Ishikawa (cell line): Measurements from ENCODE around the gene TGM1.

ENCODE experiments used
- CEBPB ChIP-seq: IDR thresholded peaks from 2 replicates; pipeline ENCODE4 v1.6.1; 2012
- CREB1 ChIP-seq: IDR thresholded peaks from 2 replicates; pipeline ENCODE4 v1.6.1; 2012; ENCODE audit warnings: low read depth
- EGR1 ChIP-seq: IDR thresholded peaks from 2 replicates; pipeline ENCODE4 v1.6.1; 2012
- EP300 ChIP-seq: IDR thresholded peaks from 2 replicates; pipeline ENCODE4 v1.6.1; 2012; ENCODE audit warnings: borderline replicate concordance
- FOXM1 ChIP-seq: IDR thresholded peaks from 2 replicates; pipeline ENCODE4 v1.6.1; 2012; ENCODE audit warnings: low read depth, borderline replicate concordance
- NFIC ChIP-seq: IDR thresholded peaks from 2 replicates; pipeline ENCODE4 v1.6.1; 2012
- RAD21 ChIP-seq: IDR thresholded peaks from 2 replicates; pipeline ENCODE4 v1.6.1; 2012; ENCODE audit warnings: low read depth
- REST ChIP-seq: IDR thresholded peaks from 2 replicates; pipeline ENCODE4 v1.6.1; 2012; ENCODE audit warnings: low read depth, mild to moderate bottlenecking
- TAF1 ChIP-seq: IDR thresholded peaks from 2 replicates; pipeline ENCODE4 v1.6.1; 2012; ENCODE audit warnings: low read depth, mild to moderate bottlenecking
- TCF12 ChIP-seq: IDR thresholded peaks from 2 replicates; pipeline ENCODE4 v1.6.1; 2012; ENCODE audit warnings: low read depth
- TEAD4 ChIP-seq: IDR thresholded peaks from 2 replicates; pipeline ENCODE4 v1.6.1; 2012
- USF1 ChIP-seq: IDR thresholded peaks from 2 replicates; pipeline ENCODE4 v1.6.1; 2012
- YY1 ChIP-seq: IDR thresholded peaks from 2 replicates; pipeline ENCODE4 v1.6.1; 2012; ENCODE audit warnings: low read depth
- ZBTB7A ChIP-seq: IDR thresholded peaks from 2 replicates; pipeline ENCODE4 v1.6.1; 2012; ENCODE audit warnings: low read depth
- TF ChIP-seq, protein P1 (sequence below): IDR thresholded peaks from 2 replicates; pipeline ENCODE4 v1.6.1; 2012

Gene TGM1

DNA sequence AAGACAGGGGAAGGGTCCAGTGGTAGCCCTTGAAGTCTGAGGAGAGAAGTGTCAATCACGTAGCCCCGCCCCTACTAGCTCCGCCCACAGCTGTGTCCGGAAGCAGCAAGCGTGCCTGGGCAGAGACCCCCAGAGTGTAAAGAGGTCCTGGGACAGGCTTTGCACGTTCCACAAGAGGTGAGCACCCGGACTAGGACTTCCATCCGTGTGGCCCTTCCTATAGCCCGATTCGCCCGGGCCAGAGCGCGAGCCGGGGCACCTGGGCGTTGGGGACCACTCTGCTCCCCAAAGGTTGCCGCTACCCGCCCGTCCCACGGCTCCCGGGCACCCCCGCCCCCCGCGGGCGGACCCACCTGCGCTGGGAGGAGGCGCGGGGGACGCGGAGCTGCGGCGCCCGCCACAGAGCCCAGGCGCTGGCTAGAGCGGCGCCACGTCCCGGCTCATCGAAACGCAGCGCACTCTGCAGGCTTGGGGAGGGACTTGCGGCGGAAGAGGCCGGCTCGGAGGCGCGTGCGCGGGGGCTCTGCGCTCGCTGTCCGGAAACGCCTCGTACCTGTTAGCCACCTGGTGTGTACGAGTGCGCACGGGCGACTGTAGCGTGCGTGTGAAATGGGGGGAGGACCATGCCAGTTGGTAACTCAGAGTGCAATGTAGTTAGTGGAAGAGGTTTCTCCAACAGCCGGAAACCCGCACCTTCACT lies 8.3 kb upstream of the TGM1 start, which contains the start of gene RABGGTA:
Gene RABGGTA (minus strand): TSS at position 464 of the 700 bp plus-strand sequence. CDS start 482 bp downstream, outside the sequence.
- no peak for TF ChIP-seq REST
- no peak for TF ChIP-seq FOXM1
- no peak for TF ChIP-seq CREB1
- no peak; the same call in 1 of the 2 replicates for TF ChIP-seq NFIC
- no peak for TF ChIP-seq TEAD4
- TF ChIP-seq ZBTB7A = peak; percentile 56; the same call in 1 of the 2 replicates
- TF ChIP-seq CEBPB = no peak
- TF ChIP-seq, protein P1, sequence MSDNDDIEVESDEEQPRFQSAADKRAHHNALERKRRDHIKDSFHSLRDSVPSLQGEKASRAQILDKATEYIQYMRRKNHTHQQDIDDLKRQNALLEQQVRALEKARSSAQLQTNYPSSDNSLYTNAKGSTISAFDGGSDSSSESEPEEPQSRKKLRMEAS = peak; percentile 98
- no peak for TF ChIP-seq EP300
- TF ChIP-seq EGR1 = peak; percentile 38; the same call in 1 of the 2 replicates
- TF ChIP-seq RAD21 = peak; percentile 19; the same call in 1 of the 2 replicates
- TF ChIP-seq USF1 = peak; percentile 48; the same call in 1 of the 2 replicates
- TF ChIP-seq YY1 = peak; percentile 44; the same call in 1 of the 2 replicates
- TF ChIP-seq TAF1 = peak; percentile 71
- peak; percentile 73; the same call in 1 of the 2 replicates for TF ChIP-seq TCF12

DNA sequence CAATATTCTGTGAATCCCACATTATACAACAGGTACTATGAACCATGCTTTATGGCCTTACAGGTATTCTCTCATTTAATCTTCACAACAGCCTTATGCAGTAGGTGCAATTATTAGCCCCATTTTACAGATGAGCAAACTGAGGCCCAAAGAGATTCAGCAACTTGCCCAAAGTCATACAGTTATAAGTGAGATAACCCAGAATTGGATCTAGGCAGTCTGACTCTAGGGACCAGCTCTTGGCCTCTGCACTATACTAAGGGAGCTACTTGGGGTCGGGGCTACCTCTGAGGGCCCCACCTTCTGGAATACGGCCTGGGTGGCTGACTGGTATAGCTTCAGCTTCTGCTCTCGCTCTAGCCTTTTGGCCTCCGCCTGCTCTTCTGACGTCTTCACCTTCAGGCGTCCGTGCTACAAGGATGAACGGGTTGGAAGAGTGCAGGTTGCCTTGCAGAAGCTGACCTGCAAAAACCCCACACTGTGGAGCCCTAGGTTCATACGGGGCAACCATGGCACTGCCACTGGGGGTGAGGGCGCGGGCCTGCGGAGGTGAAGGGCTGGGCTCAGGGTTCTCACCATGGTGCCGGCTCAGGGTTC lies 7.7 kb upstream of the TGM1 start:
- TF ChIP-seq RAD21 (no peak), TCF12 (no peak), ZBTB7A (no peak), REST (no peak), CEBPB (no peak), YY1 (no peak), CREB1 (no peak), TAF1 (no peak), EGR1 (no peak), FOXM1 (no peak), NFIC (no peak), EP300 (no peak), USF1 (no peak)
- TF ChIP-seq, protein P1 = no peak

DNA sequence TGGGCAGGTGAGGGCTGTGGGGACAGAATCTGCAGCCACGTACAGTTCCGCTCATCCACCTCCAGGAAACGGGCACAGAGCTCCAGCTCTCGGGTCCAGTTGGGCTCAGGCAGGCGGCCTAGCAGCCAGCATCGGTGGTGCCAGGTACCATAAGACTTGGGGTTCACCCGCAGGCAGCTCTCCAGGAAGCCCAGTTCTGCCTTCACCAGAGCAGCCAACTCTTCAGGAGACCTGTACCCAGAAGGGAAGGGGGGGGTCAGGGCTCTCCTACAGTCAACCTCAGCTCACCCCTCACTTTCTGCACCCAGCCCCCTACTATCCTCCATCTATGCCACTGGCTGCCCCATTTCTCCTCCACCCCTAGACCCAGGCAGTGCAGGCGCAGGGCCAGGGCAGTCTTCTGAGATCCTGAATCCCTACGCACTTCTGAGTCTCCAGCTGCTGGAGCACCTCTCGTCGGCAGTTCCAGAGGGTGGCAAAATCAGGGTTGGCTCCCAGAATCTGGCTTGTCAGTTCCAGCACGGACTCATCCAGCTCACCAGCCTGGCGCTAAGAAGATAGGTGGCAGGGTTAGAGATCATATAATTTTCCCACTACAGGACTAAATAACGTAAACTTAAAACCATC lies 7.0 kb upstream of the TGM1 start:
- TF ChIP-seq CEBPB = no peak
- no peak for TF ChIP-seq EGR1
- TF ChIP-seq TEAD4 = no peak
- TF ChIP-seq, protein P1 = no peak
- TF ChIP-seq YY1 = no peak
- TF ChIP-seq EP300 = no peak
- no peak for TF ChIP-seq ZBTB7A
- TF ChIP-seq CREB1 = no peak
- no peak for TF ChIP-seq REST
- TF ChIP-seq NFIC = no peak
- TF ChIP-seq TCF12 = no peak
- no peak for TF ChIP-seq RAD21
- no peak for TF ChIP-seq FOXM1
- no peak for TF ChIP-seq TAF1
- TF ChIP-seq USF1 = no peak
